ENCODE results near the gene RANBP9. TPM values are rescaled to one million over a fixed set of nuclear protein-coding genes. Genes with fewer than 3 reads are reported as not detected.
A peak's percentile ranks its signal among the peaks of the same experiment; 100 is the strongest.

RANBP9 gene
- total RNA-seq, 1 donor = 61.4 TPM

- H3K27me3 ChIP-seq (ENCODE audit: insufficient read depth, low read length) = no peaks in the 10 kb centered on the region
- peaks cover 5% of the 10 kb centered on the region for H3K4me1 ChIP-seq (ENCODE audit: insufficient read depth, low read length)
- no peaks in the 10 kb centered on the region for H3K9me3 ChIP-seq (ENCODE audit: low read depth, low read length)
Observed at GRCh38 chr6:13722880-13723279, 11.2 kb upstream of the RANBP9 start.

GRCh38 chr6:13718123-13718458 lies 6.5 kb upstream of the RANBP9 start:
- H3K4me1 ChIP-seq (ENCODE audit: insufficient read depth, low read length) = peaks cover 7% of the 10 kb centered on the region
- H3K4me3 ChIP-seq (ENCODE audit: low read length) = no peak overlapping the region
- H3K27me3 ChIP-seq (ENCODE audit: insufficient read depth, low read length) = no peaks in the 10 kb centered on the region
- H3K9me3 ChIP-seq (ENCODE audit: low read depth, low read length) = no peaks in the 10 kb centered on the region

More at GRCh38 chr6:13722880-13723279, 11.2 kb upstream of the RANBP9 start:
- no peak overlapping the region for H3K4me3 ChIP-seq (ENCODE audit: low read length)

GRCh38 chr6:13716955-13717295 lies 5.3 kb upstream of the RANBP9 start:
- Histone ChIP-seq H3K4me3 (ENCODE audit: low read length) (no peak overlapping the region), H3K27me3 (ENCODE audit: insufficient read depth, low read length) (no peaks in the 10 kb centered on the region), H3K9me3 (ENCODE audit: low read depth, low read length) (no peaks in the 10 kb centered on the region), H3K4me1 (ENCODE audit: insufficient read depth, low read length) (peaks cover 16% of the 10 kb centered on the region)

- Histone ChIP-seq H3K27me3 (ENCODE audit: insufficient read depth, low read length) (no peaks in the 10 kb centered on the region), H3K9me3 (ENCODE audit: low read depth, low read length) (no peaks in the 10 kb centered on the region), H3K4me3 (ENCODE audit: low read length) (no peak overlapping the region), H3K4me1 (ENCODE audit: insufficient read depth, low read length) (peaks cover 16% of the 10 kb centered on the region)
Observed at GRCh38 chr6:13716225-13716954, 4.8 kb upstream of the RANBP9 start.

- Histone ChIP-seq H3K4me1 (ENCODE audit: insufficient read depth, low read length) (peaks cover 19% of the 10 kb centered on the region), H3K4me3 (ENCODE audit: low read length) (no peak overlapping the region)
Observed at GRCh38 chr6:13715444-13715883, 3.8 kb upstream of the RANBP9 start.

GRCh38 chr6:13712599-13712898 lies 914 bp upstream of the RANBP9 start:
- H3K4me3 ChIP-seq (ENCODE audit: low read length) = peak overlapping the region; percentile 69

More at GRCh38 chr6:13715444-13715883, 3.8 kb upstream of the RANBP9 start:
- Histone ChIP-seq H3K27me3 (ENCODE audit: insufficient read depth, low read length) (no peaks in the 10 kb centered on the region), H3K9me3 (ENCODE audit: low read depth, low read length) (no peaks in the 10 kb centered on the region)

GRCh38 chr6:13711324-13711732 lies 307 bp downstream of the RANBP9 start:
- no peaks in the 10 kb centered on the region for H3K9me3 ChIP-seq (ENCODE audit: low read depth, low read length)
- H3K4me3 ChIP-seq (ENCODE audit: low read length) = peak overlapping the region; percentile 69
- H3K4me1 ChIP-seq (ENCODE audit: insufficient read depth, low read length) = peaks cover 41% of the 10 kb centered on the region
- no peaks in the 10 kb centered on the region for H3K27me3 ChIP-seq (ENCODE audit: insufficient read depth, low read length)

More at GRCh38 chr6:13712599-13712898, 914 bp upstream of the RANBP9 start:
- H3K4me1 ChIP-seq (ENCODE audit: insufficient read depth, low read length) = peaks cover 41% of the 10 kb centered on the region
- no peaks in the 10 kb centered on the region for H3K9me3 ChIP-seq (ENCODE audit: low read depth, low read length)
- no peaks in the 10 kb centered on the region for H3K27me3 ChIP-seq (ENCODE audit: insufficient read depth, low read length)

GRCh38 chr6:13710552-13711323 lies 897 bp downstream of the RANBP9 start:
- Histone ChIP-seq H3K27me3 (ENCODE audit: insufficient read depth, low read length) (no peaks in the 10 kb centered on the region), H3K9me3 (ENCODE audit: low read depth, low read length) (no peaks in the 10 kb centered on the region), H3K4me3 (ENCODE audit: low read length) (peak overlapping the region; percentile 69), H3K4me1 (ENCODE audit: insufficient read depth, low read length) (peaks cover 41% of the 10 kb centered on the region)

GRCh38 chr6:13709689-13710551 lies 1.7 kb downstream of the RANBP9 start:
- Histone ChIP-seq H3K27me3 (ENCODE audit: insufficient read depth, low read length) (no peaks in the 10 kb centered on the region), H3K9me3 (ENCODE audit: low read depth, low read length) (no peaks in the 10 kb centered on the region), H3K4me3 (ENCODE audit: low read length) (peak overlapping the region; percentile 69), H3K4me1 (ENCODE audit: insufficient read depth, low read length) (peaks cover 37% of the 10 kb centered on the region)

GRCh38 chr6:13708736-13709135 lies 2.9 kb downstream of the RANBP9 start:
- Histone ChIP-seq H3K27me3 (ENCODE audit: insufficient read depth, low read length) (no peaks in the 10 kb centered on the region), H3K4me3 (ENCODE audit: low read length) (no peak overlapping the region), H3K9me3 (ENCODE audit: low read depth, low read length) (no peaks in the 10 kb centered on the region), H3K4me1 (ENCODE audit: insufficient read depth, low read length) (peaks cover 47% of the 10 kb centered on the region)

GRCh38 chr6:13703496-13703895 lies 8.1 kb downstream of the RANBP9 start:
- Histone ChIP-seq H3K9me3 (ENCODE audit: low read depth, low read length) (no peaks in the 10 kb centered on the region), H3K4me3 (ENCODE audit: low read length) (no peak overlapping the region), H3K4me1 (ENCODE audit: insufficient read depth, low read length) (peaks cover 38% of the 10 kb centered on the region), H3K27me3 (ENCODE audit: insufficient read depth, low read length) (no peaks in the 10 kb centered on the region)

- H3K4me3 ChIP-seq (ENCODE audit: low read length) = no peak overlapping the region
- peaks cover 32% of the 10 kb centered on the region for H3K4me1 ChIP-seq (ENCODE audit: insufficient read depth, low read length)
- no peaks in the 10 kb centered on the region for H3K9me3 ChIP-seq (ENCODE audit: low read depth, low read length)
- no peaks in the 10 kb centered on the region for H3K27me3 ChIP-seq (ENCODE audit: insufficient read depth, low read length)
Observed at GRCh38 chr6:13702809-13703302, 8.8 kb downstream of the RANBP9 start.

GRCh38 chr6:13700232-13700631 lies 11.4 kb downstream of the RANBP9 start:
- Histone ChIP-seq H3K9me3 (ENCODE audit: low read depth, low read length) (no peaks in the 10 kb centered on the region), H3K4me3 (ENCODE audit: low read length) (no peak overlapping the region), H3K4me1 (ENCODE audit: insufficient read depth, low read length) (peaks cover 44% of the 10 kb centered on the region), H3K27me3 (ENCODE audit: insufficient read depth, low read length) (no peaks in the 10 kb centered on the region)

- Histone ChIP-seq H3K4me1 (ENCODE audit: insufficient read depth, low read length) (peaks cover 40% of the 10 kb centered on the region), H3K4me3 (ENCODE audit: low read length) (no peak overlapping the region), H3K9me3 (ENCODE audit: low read depth, low read length) (no peaks in the 10 kb centered on the region), H3K27me3 (ENCODE audit: insufficient read depth, low read length) (no peaks in the 10 kb centered on the region)
Observed at GRCh38 chr6:13698715-13699114, 12.9 kb downstream of the RANBP9 start.

- peaks cover 34% of the 10 kb centered on the region for H3K4me1 ChIP-seq (ENCODE audit: insufficient read depth, low read length)
- H3K9me3 ChIP-seq (ENCODE audit: low read depth, low read length) = no peaks in the 10 kb centered on the region
- no peak overlapping the region for H3K4me3 ChIP-seq (ENCODE audit: low read length)
- H3K27me3 ChIP-seq (ENCODE audit: insufficient read depth, low read length) = no peaks in the 10 kb centered on the region
Observed at GRCh38 chr6:13697857-13698256, 13.8 kb downstream of the RANBP9 start.

Data from mononuclear cell (primary cell).